GM19395 (cell line): Measurements from ENCODE around the gene NHLH2.

Source experiments
- ATAC-seq: cut with Tn5 transposase; IDR thresholded peaks from one replicate; pipeline ENCODE4 v1.9.1; 2021; ENCODE audit warnings: mild to moderate bottlenecking, moderate library complexity; ENCODE audit not compliant: unreplicated experiment

Gene NHLH2

GRCh38 chr1:115840605-115841460 lies at the start of gene NHLH2:
Gene NHLH2, minus strand, starts transcription at chr1:115841126. Its CDS starts 2,754 bp downstream, at chr1:115838372.
- ATAC-seq: no peak

DNA sequence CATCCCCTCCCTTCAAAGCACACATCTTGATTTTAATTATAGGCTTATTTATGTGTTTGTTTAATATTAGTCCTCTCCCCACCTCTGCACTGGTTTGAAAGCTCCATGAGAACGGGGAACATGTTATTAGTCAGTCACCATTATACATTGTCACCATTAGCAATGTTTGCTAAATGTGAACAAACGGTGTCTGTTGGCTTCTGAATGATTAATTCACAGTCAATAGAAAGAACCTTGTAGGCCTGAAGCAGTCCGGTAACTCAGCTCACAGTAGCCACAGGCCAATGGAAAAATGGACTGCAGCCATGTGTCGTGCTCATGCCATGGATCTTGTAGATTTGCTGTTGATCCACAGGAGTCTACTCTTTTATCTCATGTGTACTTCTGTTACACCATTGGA lies 49.7 kb upstream of the NHLH2 start:
- ATAC-seq: no peak

DNA sequence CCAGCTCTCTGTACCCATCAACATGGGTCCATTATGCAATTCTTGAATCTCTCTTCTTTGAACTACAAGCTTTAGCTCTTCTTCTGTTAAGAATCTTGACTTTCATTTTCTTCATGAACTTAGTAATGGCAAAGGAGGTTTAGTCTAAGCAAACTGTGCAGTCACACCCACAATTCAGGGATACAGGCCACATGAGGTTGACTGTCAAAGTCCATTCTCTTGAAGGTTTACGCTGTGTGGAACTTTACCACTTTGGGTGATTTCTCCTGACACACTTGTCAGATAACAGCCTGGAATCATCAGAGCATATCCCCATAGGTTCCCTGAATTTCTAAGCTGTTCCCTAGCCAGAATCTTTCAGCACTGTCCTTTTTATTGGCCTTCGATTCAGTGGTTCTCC lies 48.0 kb upstream of the NHLH2 start:
- no peak for ATAC-seq

GRCh38 chr1:115882913-115883902 lies 42.3 kb upstream of the NHLH2 start:
- ATAC-seq: no peak

- no peak for ATAC-seq
These were observed 40.2 kb upstream of the NHLH2 start for GRCh38 chr1:115880981-115881672.

- ATAC-seq: no peak
These were observed 39.1 kb upstream of the NHLH2 start for GRCh38 chr1:115879977-115880376.

GRCh38 chr1:115877511-115877910 lies 36.6 kb upstream of the NHLH2 start:
- ATAC-seq: no peak

DNA sequence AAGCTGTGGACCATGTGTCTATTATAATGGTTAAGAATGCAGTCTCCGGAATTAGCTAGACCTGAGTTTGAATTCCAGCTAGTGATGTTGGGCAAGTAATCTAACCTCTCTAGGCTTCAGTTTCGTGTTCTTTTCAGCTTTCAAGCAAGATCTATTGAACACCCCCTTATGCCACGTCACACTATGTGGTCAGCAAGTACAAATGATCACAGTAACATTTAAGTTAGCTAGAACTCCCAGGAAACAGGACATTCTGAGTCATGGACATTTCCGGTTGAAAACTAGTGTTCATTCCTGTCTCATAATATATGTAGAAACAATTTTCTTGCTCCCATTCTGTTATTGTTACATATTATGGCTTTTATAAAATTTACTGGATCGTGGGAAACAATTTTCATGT lies 34.0 kb upstream of the NHLH2 start:
- ATAC-seq: no peak

- no peak for ATAC-seq
These were observed 33.6 kb upstream of the NHLH2 start for GRCh38 chr1:115874497-115874896.

DNA sequence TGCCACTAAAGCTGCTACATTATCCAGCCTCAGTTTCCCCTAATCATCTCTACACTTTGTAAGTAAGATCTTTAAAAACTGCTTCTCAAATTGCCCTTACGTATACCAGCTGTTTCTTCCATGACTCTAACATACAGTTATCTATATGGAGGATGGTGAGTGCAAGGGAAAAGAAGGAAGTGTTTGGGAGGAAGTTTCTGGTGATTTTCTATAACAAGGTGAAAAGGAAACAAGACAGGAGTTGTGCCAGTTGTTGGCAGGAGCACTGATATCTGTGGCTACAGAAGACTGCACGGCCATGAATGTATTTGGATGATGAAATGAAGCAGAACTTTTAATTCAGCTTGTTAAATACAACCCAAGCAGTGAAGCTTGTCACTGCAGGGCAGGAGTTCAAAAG lies 32.3 kb upstream of the NHLH2 start:
- no peak for ATAC-seq

DNA sequence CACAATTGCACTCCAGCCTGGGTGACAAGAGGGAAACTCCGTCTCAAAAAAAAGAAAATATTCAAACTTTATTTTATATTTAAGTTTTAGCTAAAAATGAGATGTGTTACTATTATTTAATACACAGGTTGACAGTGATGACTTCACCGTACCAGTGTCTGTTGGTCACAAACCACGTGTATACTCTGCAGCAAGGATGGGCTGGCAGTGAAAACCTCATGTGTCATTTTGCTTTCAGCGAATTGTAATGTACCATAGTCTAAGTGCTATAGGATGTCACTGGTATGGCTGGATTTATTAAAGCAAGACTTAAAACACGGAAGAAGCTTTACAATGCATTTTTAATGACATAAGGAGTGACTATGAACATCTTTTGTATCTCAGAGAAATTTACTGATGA lies 28.1 kb upstream of the NHLH2 start:
- ATAC-seq: no peak

- no peak for ATAC-seq
These were observed 26.3 kb upstream of the NHLH2 start for GRCh38 chr1:115867216-115867615.

DNA sequence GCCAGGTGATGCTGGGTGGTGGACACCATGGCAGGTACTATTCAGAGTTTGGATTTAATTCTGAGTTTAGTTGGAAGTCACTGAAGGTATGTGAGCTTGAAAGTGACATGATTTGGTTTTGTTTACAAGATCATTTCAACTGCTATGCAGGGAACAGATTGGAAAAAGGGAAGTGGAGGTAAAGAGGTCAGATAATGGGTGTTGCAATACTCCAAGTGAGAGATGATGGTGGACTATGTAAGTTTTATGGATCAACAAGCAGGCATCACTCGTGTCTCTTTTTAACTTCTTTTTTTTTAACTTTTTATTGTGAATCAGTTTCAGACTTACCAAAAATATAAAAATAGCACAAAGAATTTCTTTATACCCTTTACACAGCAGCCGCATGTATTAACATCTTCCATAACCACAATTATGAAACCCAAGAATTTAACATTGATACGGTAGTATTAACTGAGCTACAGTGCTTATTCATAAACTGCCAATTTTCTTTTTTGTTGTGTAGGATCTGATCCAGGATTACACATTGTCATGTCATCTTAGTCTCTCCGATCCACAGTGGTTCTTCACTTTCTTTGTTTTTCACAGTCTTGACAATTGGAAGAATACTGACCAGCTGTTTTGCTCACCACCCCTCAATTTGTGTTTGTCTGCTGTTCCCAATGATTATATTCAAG lies 24.9 kb upstream of the NHLH2 start:
- no peak for ATAC-seq

GRCh38 chr1:115862403-115862802 lies 21.5 kb upstream of the NHLH2 start:
- no peak for ATAC-seq

DNA sequence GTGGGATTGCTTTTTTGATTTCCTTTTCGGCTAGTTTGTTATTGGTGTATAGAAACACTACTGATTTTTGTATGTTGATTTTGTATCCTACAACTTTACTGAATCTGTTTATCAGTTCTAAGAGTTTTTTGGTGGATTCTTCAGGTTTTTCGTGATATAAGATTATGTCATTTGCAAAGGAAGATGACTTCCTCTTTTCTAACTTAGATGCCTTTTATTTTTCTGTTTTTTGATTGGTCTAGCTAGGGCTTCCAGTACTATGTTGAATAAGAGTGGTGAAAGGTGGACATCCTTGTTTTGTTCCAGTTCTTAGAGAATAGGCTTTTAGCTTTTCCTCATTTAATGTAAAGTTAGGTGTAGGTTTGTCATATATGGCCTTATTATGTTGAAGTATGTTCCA lies 13.1 kb upstream of the NHLH2 start:
- no peak for ATAC-seq

DNA sequence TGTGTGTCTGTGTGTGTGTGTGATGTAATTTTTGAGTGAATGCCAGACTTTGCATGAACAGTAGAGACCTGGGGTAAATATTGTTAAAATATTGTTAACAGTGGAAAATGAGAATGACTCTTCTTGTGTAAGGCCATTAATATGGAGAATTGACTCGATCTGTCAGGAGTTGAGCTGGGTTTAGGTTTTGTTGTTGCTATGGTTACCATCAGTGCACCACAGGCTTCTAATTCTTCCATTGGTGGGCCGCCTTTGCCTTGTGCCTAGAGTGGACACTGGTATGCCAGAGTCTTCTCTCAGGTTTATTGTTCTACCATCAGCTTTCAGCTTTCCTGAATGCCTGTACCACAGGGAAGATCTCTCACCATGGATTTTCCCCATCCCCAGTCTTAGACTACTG lies 10.0 kb upstream of the NHLH2 start:
- ATAC-seq: no peak

DNA sequence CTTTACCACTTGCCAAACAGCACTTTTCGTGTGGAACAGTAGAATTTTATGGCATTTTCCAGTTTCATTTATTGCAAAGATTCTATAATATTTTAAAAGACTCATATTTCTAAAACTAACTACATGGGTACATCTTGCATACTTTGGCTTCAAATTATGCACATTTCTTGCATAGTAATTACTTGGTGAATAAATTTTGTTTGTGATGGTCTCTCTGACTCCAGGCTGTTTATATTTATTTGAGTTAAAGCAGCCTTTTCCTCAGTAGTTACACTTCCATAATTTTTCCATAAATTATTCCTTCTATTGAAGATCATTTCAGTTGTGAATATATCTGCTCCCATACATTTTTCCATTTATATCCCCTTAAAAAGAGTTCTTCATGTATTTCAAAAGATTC lies 6.9 kb upstream of the NHLH2 start:
- no peak for ATAC-seq

- ATAC-seq: no peak
These were observed 2.0 kb upstream of the NHLH2 start for GRCh38 chr1:115842948-115843347.

DNA sequence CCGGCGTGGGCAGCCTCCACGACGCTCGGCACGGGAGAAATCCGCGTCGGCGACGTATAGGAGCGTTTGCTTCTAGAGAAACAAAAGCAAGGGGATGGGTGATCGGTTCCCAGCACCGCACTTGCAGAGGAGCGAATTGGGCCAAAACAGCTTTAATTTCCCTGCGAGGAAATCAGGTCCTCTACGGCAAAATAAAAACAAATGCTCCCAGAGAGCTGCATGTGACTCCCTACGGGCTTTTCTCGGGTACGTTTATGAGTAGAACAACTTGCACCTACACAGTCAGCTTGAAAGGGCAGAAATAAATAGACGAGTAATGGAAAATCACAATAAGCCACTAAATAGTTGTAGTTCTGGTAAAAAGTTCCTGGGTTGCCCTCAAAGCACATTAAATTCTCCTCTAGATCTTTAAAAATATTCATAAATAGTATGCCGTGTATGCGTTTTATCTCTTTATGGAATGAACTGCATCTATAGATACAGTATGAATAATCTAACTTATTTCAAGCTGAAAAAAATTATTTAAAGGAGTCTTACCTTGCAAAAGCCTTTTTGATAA lies 1.2 kb downstream of the NHLH2 start:
- ATAC-seq: no peak

DNA sequence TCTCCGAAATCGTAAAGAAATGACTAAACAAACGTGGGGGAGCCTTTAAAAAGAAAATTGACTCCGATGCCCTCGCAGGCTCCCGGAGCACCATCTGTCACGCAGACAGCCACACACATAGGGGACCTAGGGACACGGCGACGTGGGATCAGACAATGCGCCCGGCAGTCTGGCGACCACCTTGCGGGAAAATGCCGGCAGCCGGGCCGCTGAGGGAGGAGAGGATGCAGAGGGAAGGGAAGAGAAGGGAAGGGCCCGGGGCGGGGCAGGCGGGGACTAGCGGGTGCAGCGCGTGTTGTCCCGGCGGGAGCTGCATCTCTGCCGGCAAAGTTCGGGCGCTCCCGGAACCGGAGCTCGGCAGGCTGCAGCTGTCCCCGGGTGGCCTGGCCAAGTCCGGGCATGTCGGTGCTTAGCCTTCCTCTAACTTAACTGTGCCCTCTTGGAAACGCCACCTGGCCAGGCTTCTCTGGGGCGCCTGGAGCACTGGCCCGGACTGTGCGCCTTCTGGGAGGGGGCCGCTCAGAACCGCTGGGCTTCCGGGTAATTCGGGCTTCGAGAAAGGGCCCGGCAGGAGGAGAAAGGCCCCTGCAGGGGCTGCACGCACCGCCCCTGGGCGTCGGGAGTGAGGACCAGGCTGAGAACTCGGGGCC lies 1.8 kb downstream of the NHLH2 start:
- ATAC-seq: no peak
